IPS-11a (cell line): ENCODE results near the gene RCN1.
"Not testable (repeated sequence)": the region's sequence is repeated elsewhere in the genome, so short reads cannot be mapped to it uniquely, and the experiment has no call there.

Experiments used
- H3K4me3 ChIP-seq: one replicate; pipeline ENCODE4 v1.5.1; 2013; ENCODE audit warnings: low read depth, low read length, control low read depth

The RCN1 gene

DNA sequence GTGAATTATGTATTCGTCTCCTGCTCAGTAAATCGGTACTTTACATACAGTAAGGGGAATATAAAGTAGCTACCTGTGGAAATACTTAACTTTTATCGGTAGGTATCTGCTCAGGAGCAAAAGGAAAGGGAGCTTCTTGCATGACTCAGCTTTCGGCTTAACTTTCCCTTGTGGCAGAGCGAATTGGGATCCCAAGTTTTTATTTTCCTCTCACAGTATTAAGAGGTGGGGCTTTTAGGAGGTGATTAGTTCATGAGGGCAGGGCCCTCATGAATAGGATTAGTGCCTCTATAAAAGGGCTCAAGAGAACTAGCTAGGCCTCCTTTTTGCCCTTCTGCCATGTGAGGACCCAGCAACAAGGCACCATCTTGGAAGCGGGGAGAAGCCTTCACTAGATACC is 18.7 kb downstream of the RCN1 start:
- H3K4me3 ChIP-seq: no peak overlapping the region

- no peak overlapping the region for H3K4me3 ChIP-seq
These were observed 19.9 kb downstream of the RCN1 start for GRCh38 chr11:32110795-32111194.

- H3K4me3 ChIP-seq: no peak overlapping the region
These were observed 22.5 kb downstream of the RCN1 start for GRCh38 chr11:32113200-32113919.

DNA sequence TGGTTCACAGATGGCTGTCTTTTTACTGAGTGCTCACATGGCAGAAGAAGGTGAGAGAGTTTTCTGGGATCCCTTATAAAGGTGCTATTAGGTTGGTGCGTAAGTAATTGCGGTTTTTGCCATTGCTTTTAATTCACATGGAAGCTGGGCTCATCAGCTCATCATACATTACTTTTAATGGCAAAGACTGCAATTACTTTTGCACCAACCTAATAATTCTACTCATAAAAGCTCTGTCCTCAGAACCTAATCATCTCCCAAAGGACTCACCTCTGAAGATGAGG is 23.0 kb downstream of the RCN1 start:
- H3K4me3 ChIP-seq: no peak overlapping the region

DNA sequence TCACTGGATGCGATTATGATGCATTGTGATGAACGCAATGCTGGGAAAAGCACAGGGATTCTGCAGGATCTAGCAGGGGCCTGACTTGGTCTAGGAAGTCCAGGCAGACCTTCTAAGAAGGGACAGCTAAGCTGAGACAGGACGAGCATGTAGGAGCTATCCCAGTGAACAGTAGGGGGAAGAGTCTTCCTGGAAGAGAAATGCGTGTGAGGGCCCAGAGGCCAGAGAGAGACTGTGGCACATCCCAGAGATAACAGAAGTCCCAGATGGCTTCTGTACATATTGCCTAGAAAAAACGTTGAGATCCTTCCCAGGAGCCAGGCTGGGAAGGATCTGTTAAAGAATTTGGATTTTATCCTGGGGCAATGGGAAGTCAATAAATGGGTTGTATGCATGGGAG is 24.6 kb downstream of the RCN1 start:
- no peak overlapping the region for H3K4me3 ChIP-seq

DNA sequence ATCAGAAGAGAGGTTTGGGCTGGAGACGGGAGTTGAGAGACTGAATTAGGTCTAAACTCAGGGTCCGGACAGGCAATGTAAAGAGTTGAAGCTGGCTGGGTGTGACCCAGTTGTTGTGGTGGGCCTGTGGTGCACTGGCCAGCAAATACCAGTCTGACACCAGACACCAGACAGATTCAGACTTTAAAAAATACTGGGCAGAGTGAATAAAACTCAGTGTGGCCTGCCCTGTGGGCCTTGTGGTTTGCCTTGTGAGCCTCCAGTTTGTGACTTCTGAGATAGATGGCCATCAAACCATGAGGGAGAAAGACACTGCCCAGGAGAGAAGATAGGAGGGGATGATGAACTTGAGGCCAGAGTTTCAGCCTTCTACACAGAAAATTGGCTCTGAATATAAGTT is 25.8 kb downstream of the RCN1 start:
- H3K4me3 ChIP-seq: no peak overlapping the region

DNA sequence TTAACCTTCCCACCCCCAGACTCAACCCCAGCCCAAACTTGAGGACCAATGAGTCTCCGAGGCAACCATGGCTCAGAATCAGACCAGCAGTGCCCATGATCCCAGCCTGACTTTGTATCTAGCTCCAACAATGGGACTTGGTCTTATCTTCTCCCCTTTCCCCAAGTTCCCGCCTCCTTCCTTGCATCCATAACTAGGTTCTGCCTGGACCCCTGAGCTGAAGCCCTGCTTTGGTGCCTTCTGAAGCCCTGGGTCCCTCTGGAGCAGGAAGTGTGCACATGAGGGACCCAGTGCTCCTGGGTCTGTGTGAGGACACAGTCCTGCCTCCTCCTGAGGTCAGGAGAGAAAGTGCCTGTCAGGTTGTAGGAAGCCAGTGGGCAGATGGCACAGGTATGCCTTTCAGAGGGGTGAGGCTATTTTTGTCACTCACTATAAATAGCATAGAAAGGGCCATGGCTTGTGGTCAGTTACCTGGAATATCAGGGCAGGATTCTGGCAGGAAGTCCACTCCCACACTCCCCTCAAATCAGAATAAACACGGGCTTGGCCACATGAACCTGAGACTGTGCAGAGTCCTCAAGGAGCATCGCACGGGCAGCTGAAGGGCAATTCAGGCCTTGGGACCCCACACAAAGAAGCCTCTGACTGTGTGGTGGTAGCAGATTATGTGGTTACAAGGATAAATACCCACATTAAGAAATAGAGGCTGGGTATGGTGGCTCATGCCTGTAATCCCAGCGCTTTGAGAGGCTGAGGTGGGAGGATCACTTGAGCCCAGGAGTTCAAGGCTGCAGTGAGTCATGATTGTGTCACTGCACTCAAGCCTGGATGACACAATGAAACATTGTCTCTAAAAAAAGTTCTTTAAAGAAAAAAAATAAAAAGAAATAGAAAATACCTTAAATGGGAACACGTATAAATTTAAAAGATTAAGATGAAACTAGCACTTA is 27.4 kb downstream of the RCN1 start:
- H3K4me3 ChIP-seq: no peak overlapping the region

DNA sequence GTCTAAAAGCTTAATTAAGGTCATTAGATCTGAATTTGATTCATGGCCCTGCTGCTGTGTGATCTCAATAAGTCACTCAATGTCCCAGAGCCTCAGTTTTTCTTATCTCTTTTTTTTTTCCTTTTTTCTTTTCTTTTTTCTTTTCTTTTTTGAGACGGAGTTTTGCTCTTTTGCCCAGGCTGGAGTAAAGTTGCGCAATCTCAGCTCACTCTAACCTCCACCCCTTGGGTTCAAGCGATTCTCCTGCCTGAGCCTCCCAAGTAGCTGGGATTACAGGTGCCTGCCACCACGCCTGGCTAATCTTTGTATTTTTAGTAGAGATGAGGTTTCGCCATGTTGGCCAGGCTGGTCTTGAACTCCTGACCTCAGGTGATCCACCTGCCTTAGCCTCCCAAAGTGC is 28.3 kb downstream of the RCN1 start:
- not testable (repeated sequence) for H3K4me3 ChIP-seq

DNA sequence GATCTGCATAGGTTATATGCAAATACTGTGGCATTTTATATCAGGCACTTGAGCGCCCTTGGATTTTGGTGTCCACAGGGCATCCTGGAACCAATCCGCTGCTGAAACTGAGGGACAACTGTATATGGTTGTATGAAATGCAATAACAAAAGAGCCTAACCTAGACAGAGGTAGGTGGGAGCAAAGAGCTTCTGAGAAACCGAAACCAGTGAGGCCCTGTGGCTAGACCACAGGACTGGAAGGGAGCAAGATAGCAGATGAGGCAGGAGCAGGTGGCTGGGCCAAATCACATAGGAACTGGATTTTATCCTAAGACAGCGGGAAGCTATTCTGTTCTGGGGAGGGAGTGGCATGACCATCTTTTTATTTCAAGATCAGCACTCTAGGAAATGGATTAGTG is 30.1 kb downstream of the RCN1 start:
- no peak overlapping the region for H3K4me3 ChIP-seq

- H3K4me3 ChIP-seq: no peak overlapping the region
These were observed 31.3 kb downstream of the RCN1 start for GRCh38 chr11:32122200-32122599.

GRCh38 chr11:32131321-32131720 is 40.4 kb downstream of the RCN1 start:
- H3K4me3 ChIP-seq: no peak overlapping the region

DNA sequence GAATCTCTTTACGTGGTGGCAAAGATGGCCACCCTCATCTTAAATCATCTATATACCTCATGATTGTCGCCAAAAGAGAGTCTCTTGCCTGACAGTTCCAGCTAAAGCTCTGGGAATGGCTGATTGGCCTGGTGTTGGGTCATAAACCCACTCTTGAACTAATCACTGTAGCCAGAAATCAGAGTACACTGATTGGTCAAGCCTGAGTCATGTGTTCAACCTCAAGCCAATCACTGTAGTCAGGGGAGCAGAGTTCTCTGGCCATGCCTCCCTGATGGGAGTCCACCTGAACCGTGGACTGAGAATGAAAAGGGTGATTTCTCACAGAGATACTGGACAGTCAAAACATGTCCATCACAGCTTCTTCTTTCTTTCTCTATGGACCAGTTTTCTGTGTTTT is 45.8 kb downstream of the RCN1 start:
- no peak overlapping the region for H3K4me3 ChIP-seq

DNA sequence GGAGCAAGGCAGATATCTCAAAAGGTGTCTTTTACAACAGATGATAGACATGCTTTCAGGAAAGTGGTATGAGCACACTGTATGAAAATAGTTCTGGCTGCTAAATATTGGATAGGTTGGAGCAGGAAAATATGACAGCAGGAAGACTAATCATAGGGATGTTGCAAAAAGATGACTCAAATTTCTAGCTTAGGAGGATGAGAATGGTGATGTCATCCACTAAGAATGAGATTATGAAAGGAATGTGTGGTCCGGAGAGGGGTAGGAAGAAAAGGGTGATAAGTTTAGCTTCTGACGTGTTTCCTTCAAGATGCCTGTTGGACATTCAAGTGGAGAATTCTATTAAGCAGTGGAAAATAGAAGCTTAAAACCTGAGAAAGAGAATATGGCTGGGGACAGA is 46.4 kb downstream of the RCN1 start:
- no peak overlapping the region for H3K4me3 ChIP-seq

DNA sequence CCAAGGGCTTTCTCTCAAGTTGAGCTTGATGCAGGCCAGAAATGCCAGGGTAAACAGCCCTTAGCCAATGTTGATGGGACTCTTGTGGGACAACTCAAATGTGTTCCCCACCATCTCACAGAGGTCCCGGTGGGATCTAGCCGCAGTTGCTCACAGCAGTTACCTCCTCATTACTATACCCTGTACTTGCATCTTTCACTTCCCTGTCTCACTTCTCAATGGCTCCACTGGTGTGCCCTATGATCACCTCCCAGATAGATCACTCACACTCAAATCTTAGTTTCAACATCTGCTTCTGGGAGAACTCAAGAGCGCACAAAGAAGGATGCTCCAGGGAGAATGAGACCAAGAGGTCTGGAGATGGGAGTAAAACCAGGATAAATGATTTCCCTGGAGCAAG is 47.0 kb downstream of the RCN1 start:
- H3K4me3 ChIP-seq: no peak overlapping the region

- no peak overlapping the region for H3K4me3 ChIP-seq
These were observed 48.0 kb downstream of the RCN1 start for GRCh38 chr11:32138902-32139301.

- no peak overlapping the region for H3K4me3 ChIP-seq
These were observed 49.1 kb downstream of the RCN1 start for GRCh38 chr11:32139896-32140520.

DNA sequence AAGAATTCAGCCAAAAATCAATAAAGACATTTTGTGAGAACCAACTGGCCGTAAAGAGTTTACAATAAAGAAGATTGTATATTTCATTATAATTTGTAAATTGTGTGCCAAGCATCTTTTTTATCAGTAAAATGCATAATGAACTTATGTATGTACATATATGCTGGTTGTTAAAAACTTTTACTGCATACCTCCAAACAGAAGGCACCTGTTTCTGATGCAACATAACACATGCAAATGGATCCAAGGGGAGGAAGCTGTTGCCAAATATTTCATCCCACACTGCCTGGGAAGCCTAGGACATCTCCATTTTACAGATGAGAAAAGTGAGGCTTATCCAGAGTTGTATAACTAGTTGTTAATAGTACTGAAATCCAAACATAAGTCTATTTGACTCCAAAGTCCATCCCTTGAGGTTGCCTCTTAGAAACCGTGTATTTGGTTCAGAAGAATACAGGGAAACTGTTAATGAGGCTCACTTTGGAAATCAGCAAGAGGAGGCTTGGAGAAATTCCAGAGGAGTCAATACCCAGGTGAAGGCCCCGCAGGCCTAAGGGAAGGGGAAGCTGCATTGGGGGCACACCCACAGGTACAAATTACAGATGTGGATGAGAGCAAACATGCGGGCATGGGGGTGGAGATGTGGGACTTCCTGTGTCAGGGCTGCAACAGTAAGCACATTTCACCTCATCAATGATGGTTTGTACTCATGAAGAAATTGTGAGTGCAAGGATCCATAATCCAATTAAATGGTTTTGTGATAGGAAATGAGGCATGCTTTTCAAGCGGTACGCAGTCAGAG is 51.1 kb downstream of the RCN1 start:
- H3K4me3 ChIP-seq: no peak overlapping the region

DNA sequence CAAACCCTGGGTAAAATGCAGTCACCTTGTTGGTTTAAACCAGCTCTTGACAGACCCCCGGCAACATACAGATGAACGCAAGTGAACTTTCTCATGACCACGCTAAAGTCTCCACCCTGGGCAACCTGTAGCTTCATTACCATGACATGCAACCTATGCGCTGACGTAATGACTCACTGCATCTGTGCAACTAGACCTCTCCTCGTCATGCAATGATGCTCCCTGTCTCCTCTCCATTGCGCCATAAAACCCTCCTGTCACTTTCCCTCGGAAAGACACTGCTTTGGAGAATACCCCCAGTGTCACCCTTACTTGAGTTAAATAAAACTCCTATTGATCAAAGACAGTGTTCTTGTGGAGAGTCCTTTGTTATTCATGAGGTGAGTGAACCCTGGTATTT is 52.5 kb downstream of the RCN1 start:
- no peak overlapping the region for H3K4me3 ChIP-seq

GRCh38 chr11:32145282-32145681 is 54.4 kb downstream of the RCN1 start:
- H3K4me3 ChIP-seq: no peak overlapping the region

DNA sequence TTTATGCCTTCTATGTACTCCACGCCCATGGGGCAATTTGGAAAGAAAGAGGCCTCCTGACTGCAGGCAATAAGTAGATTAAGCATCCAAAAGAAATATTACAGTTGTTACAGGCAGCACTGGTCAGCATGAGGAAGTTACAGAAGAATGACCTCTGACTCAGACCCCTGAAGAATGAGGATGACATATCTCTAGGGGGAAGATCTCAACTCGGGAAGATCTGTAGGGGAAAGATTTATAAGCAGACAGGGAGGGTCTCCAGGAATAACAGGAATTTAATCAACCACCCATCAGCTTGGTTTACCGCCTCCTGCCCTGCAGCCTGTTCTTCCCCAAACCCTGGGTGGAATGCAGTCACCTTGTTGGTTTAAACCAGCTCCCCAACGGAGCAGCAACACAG is 58.0 kb downstream of the RCN1 start:
- no peak overlapping the region for H3K4me3 ChIP-seq

DNA sequence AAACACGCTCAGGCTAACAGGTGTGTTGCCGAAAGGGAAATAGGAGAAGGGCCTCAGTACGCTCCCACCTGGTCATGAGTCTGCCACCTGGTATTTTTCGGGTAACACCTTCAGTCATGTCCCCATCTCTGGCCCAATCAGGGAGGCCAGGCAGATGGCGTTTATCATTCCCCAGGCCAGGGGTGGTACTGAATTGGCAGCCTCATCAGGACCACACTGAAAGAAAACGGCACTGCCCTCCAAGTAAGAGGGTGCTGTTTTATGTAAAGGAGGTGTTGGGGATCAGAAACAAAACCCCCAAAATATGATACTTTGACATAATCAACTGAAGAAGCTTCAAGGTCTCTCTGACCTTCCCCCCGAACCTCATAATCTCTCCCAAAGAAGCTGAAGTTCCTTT is 58.9 kb downstream of the RCN1 start:
- H3K4me3 ChIP-seq: no peak overlapping the region
